K562 (cell line): ENCODE data around the gene ZNF865. TPM values are rescaled to one million over a fixed set of nuclear protein-coding genes. Genes with fewer than 3 reads are reported as not detected.

Source experiments
- ATAC-seq: fragments of 200-7000 bp; cut with Tn5 transposase; 3 replicates; pipeline ENCODE4 v1.9.1; 2020; ENCODE audit warnings: moderate library complexity
- BruUV-seq: library from RNA; stranded (reverse); fragments of 400-500 nt; replicated peaks from 2 replicates; lab custom pipeline; 2021; lab: Mats Ljungman, UMichigan
- CTCF ChIA-PET: fragments of 300-600 bp; formaldehyde crosslinking; extraction: SDS; loops from one replicate; lab custom pipeline; 2021; ENCODE audit warnings: low intra/inter-chr PET ratio; lab: Yijun Ruan, JAX
- POLR2A ChIA-PET: fragments of 300-600, 350-650 bp; sonication (Branson Sonifier 250); formaldehyde crosslinking; extraction: SDS; loops from one replicate; lab custom pipeline; 2021; ENCODE audit warnings: antibody characterized with exemption, inconsistent platforms; lab: Yijun Ruan, JAX
- DNase-seq, 4 experiments: peaks; one replicate each; pipeline versions ENCODE4 v3.0.0 to v3.0.0-alpha.2; 2011 to 2018; ENCODE audit warnings: low spot score in 3 of 4, mixed read lengths in 3 of 4; ENCODE audit errors: extremely low read depth in 1 of 4
- FAIRE-seq: peaks from 2 replicates; lab custom pipeline; 2011; peaks lifted over from hg19 to GRCh38; lab: Jason Lieb, UNC
- H2AFZ ChIP-seq: 2 replicates; pipeline ENCODE4 v1.6.0; 2011; ENCODE audit warnings: low read depth, low read length, control low read depth, inconsistent platforms
- H3K27ac ChIP-seq: fragments of 200-600 bp; 3 replicates; pipeline ENCODE4 v1.8.0; 2011; ENCODE audit warnings: low read depth, mild to moderate bottlenecking, control low read depth, inconsistent platforms, low read length, moderate library complexity, mixed read lengths; ENCODE audit errors: extremely low read depth
- H3K27me3 ChIP-seq, 2 experiments: fragments of 300-600 bp in 1 of 2; 2 replicates in 1 of 2; 3 replicates in 1 of 2; pipeline versions ENCODE4 v1.6.0 to v1.8.0; 2011; ENCODE audit warnings: inconsistent platforms in 2 of 2, low read length in 2 of 2, mild to moderate bottlenecking in 1 of 2, mixed read lengths in 1 of 2, moderate library complexity in 1 of 2; ENCODE audit not compliant: control insufficient read depth in 2 of 2, insufficient read depth in 2 of 2
- H3K36me3 ChIP-seq: fragments of 300-600 bp; 3 replicates; pipeline ENCODE4 v1.8.0; 2011; ENCODE audit warnings: mild to moderate bottlenecking, low read length, inconsistent platforms; ENCODE audit not compliant: control insufficient read depth, insufficient read depth
- H3K4me1 ChIP-seq, 2 experiments: fragments of 200-600 bp in 1 of 2; replicated peaks in 1 of 2; 2 replicates in 1 of 2; 3 replicates in 1 of 2; pipeline versions ENCODE4 v1.5.1 to v1.8.0; 2011; ENCODE audit warnings: inconsistent platforms in 2 of 2, low read length in 2 of 2, mild to moderate bottlenecking in 1 of 2, mixed read lengths in 1 of 2, moderate library complexity in 1 of 2; ENCODE audit not compliant: control insufficient read depth in 2 of 2, insufficient read depth in 2 of 2
- H3K4me2 ChIP-seq: 2 replicates; pipeline ENCODE4 v1.6.1; 2011; ENCODE audit warnings: low read length, control low read depth, inconsistent platforms, mixed read lengths; ENCODE audit not compliant: insufficient read depth
- H3K4me3 ChIP-seq: fragments of 200-600 bp; sonication (generic), shearing (Covaris generic); 2 replicates; pipeline ENCODE4 v1.5.1; 2016; ENCODE audit warnings: control low read depth, inconsistent platforms
- H3K79me2 ChIP-seq: fragments of 200-600 bp; 3 replicates; pipeline ENCODE4 v1.8.0; 2011; ENCODE audit warnings: low read length, inconsistent platforms; ENCODE audit not compliant: control insufficient read depth, insufficient read depth
- H3K9ac ChIP-seq, 2 experiments: 2 replicates each; pipeline versions ENCODE4 v1.6.0 to v1.6.1; 2011; ENCODE audit warnings: low read depth in 2 of 2, low read length in 2 of 2, control low read depth in 1 of 2, inconsistent platforms in 1 of 2, mild to moderate bottlenecking in 1 of 2, mixed read lengths in 1 of 2; ENCODE audit not compliant: insufficient read depth in 1 of 2
- H3K9me1 ChIP-seq: one replicate; pipeline ENCODE4 v1.6.0; 2011; ENCODE audit warnings: inconsistent platforms, mild to moderate bottlenecking, low read length, moderate library complexity; ENCODE audit not compliant: control insufficient read depth, insufficient read depth
- H3K9me3 ChIP-seq: replicated peaks from 2 replicates; pipeline ENCODE4 v1.5.1; 2011; ENCODE audit warnings: low read depth, low read length, inconsistent platforms; ENCODE audit not compliant: control insufficient read depth, insufficient read depth
- H4K20me1 ChIP-seq: replicated peaks from 2 replicates; pipeline ENCODE4 v1.6.1; 2011; ENCODE audit warnings: low read length, inconsistent platforms, mixed read lengths; ENCODE audit not compliant: control insufficient read depth, insufficient read depth
- ARNT ChIP-seq, 2 experiments: fragments of 450-650 bp; IDR thresholded peaks; 2 replicates each; pipeline ENCODE4 v1.6.1; 2016; ENCODE audit warnings: mild to moderate bottlenecking in 1 of 2
- ELF2 ChIP-seq: fragments of 250-450 bp; sonication (Bioruptor Pico); IDR thresholded peaks from 2 replicates; pipeline ENCODE4 v1.5.0; 2021; ENCODE audit warnings: mild to moderate bottlenecking
- FOSL1 ChIP-seq: fragments of 200-800 bp; sonication (Bioruptor generic); conservative IDR thresholded peaks from 2 replicates; pipeline ENCODE4 v1.6.1; 2016; ENCODE audit warnings: missing genetic modification characterization, missing compliant biosample characterization
- FOXP1 ChIP-seq: sonication (generic); formaldehyde crosslinking; IDR thresholded peaks from 2 replicates; pipeline ENCODE4 v1.8.0; 2022; ENCODE audit warnings: mild to moderate bottlenecking, missing genetic modification reagents
- POLR2G ChIP-seq: fragments of 200-400 bp; formaldehyde crosslinking; IDR thresholded peaks from 2 replicates; pipeline ENCODE4 v1.6.1; 2017; ENCODE audit warnings: low read depth, mild to moderate bottlenecking, antibody characterized with exemption, low read length, moderate library complexity
- RBM22 ChIP-seq: fragments of 200-400 bp; formaldehyde crosslinking; IDR thresholded peaks from 2 replicates; pipeline ENCODE4 v1.6.1; 2018; ENCODE audit warnings: low read length, low read depth; ENCODE audit not compliant: poor library complexity, severe bottlenecking
- XRCC5 ChIP-seq: fragments of 200-400 bp; formaldehyde crosslinking; IDR thresholded peaks from 2 replicates; pipeline ENCODE4 v1.6.1; 2017; ENCODE audit warnings: low read depth, mild to moderate bottlenecking, low read length
- ZSCAN32 ChIP-seq: fragments of 450-650 bp; formaldehyde crosslinking; IDR thresholded peaks from 2 replicates; pipeline ENCODE4 v1.4.0; 2020; ENCODE audit warnings: mild to moderate bottlenecking, moderate library complexity
- WGBS: fragments of 100-300 bp; shearing (Covaris generic); methylation state at CpG from one replicate; pipeline ENCODE4 v1.1.6; 2016; ENCODE audit warnings: low coverage, mixed read lengths; ENCODE audit not compliant: insufficient coverage; ENCODE audit errors: missing lambda C conversion rate; 5-methylcytosine and 5-hydroxymethylcytosine counted together
- in situ Hi-C: fragments of 300-500 bp; cut with MboI; formaldehyde crosslinking; loops from 4 replicates; pipeline ENCODE4 v1.15.0; 2018; ENCODE audit warnings: inconsistent platforms, mixed read lengths
- intact Hi-C: fragments of 100-400 bp; cut with micrococcal nuclease; formaldehyde crosslinking; loops from 2 replicates; pipeline ENCODE4 v1.14.2; 2022
- polyA plus RNA-seq, 8 experiments: library from polyadenylated mRNA; depleted of rRNA in 4 of 8; stranded (reverse) in 5 of 8; unstranded in 3 of 8; fragments of >200 nt; fragmentation: Nextera tagmentation in 2 of 8; fragmentation: Illumina TruSeq in 1 of 8; extraction: Ambion mirVana in 2 of 8; extraction: Trizol in 1 of 8; gene quantifications; 2 replicates each; pipeline versions ENCODE4 v1.2.1 to v1.2.3, GENCODE V29; 2011 to 2014; ENCODE audit warnings: inconsistent platforms in 1 of 8, missing spikeins in 1 of 8
- total RNA-seq, 7 experiments: library from RNA; depleted of rRNA in 6 of 7; stranded (reverse); fragments of >200 nt in 6 of 7; fragmentation: Illumina TruSeq in 2 of 7; extraction: Trizol in 2 of 7; gene quantifications; 2 replicates each; pipeline versions ENCODE4 v1.2.1 to v1.2.3, GENCODE V29; 2011 to 2021; ENCODE audit warnings: low replicate concordance in 1 of 7
- TF ChIP-seq, protein P1 (sequence below): sonication (generic); formaldehyde crosslinking; IDR thresholded peaks from 2 replicates; pipeline ENCODE4 v1.8.1; 2022; ENCODE audit warnings: missing genetic modification reagents
- TF ChIP-seq, protein P2 (sequence below): sonication (generic); formaldehyde crosslinking; IDR thresholded peaks from 2 replicates; pipeline ENCODE4 v1.8.0; 2022; ENCODE audit warnings: mild to moderate bottlenecking, low read depth, missing genetic modification reagents
- TF ChIP-seq, protein P3 (sequence below): sonication (generic); formaldehyde crosslinking; IDR thresholded peaks from 2 replicates; pipeline ENCODE4 v1.8.1; 2023; ENCODE audit warnings: mild to moderate bottlenecking, missing genetic modification reagents
- TF ChIP-seq, protein P4 (sequence below), 2 experiments: fragments of 450-650 bp; conservative IDR thresholded peaks; 2 replicates each; pipeline ENCODE4 v1.6.1; 2017; ENCODE audit warnings: mild to moderate bottlenecking in 2 of 2, moderate library complexity in 2 of 2

The ZNF865 gene
- total and polyA plus RNA-seq, 9 of the 15 experiments (the other 6 are each of a cell fraction or from before 2014, with no cell fraction given) = 0.40 to 18.8 (median 1.6) TPM; not detected in 2

DNA sequence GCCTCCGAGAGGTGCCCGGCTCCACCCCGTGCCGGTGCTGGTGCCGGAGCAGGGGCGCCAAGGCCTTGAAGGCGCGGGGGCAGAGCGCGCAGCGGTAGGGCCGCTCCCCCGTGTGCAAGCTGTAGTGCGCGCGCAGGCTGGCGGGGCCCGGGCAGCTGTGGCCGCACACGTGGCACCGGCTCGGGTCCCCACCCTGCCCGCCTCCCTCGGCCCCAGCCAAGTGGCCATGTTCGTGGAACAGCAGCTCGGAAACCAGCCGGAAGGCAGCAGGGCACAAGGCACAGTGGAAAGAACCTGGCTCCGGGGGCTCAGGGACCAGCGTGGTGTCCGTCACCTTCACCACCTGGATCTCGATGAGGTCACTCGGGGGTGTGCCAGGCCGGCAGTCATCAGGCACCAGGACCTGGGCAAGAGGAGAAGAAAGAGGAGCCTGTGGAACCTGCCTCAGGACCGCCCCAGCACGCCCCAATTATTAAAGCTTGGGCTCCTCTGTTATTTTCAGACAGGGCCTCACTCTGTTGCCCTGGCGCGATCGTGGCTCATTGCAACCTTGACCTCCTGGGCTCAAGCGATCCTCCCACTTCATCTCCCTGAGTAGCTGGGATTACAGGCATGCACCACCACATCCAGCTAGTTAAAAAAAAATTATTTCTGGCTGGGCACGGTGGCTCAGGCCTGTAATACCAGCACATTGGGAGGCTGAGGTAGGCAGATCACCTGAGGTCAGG is 17.0 kb downstream of the ZNF865 start:
- ATAC-seq (no peak), DNase-seq (peak in 2 of 4 experiments; percentile 5 to 9), FAIRE-seq (no peak)
- Histone ChIP-seq H3K4me2 (no peak overlapping the region), H3K9ac (no peak overlapping the region), H3K4me3 (no peak overlapping the region), H2AFZ (no peak overlapping the region), H3K9me3 (no peaks in the 10 kb centered on the region), H3K4me1 (peaks cover 9 to 11% of the 10 kb centered on the region in 2 experiments; a peak in 4 of 5 replicates), H3K27ac (no peak overlapping the region), H3K9me1 (peaks cover 3% of the 10 kb centered on the region), H4K20me1 (no peaks in the 10 kb centered on the region; the same call in 1 of the 2 replicates), H3K79me2 (peaks cover 7% of the 10 kb centered on the region; the same call in 2 of the 3 replicates), H3K36me3 (peaks cover 12% of the 10 kb centered on the region; the same call in 2 of the 3 replicates), H3K27me3 (no peaks in the 10 kb centered on the region)
- in situ Hi-C loops (loop anchor here (10.0 kb wide), 1 partner anchor 338 kb away; the partner anchor contains the start of genes BRSK1 and HSPBP1), intact Hi-C loops (no loop called here)
- no TSS peak for BruUV-seq
- TF ChIP-seq, protein P1, sequence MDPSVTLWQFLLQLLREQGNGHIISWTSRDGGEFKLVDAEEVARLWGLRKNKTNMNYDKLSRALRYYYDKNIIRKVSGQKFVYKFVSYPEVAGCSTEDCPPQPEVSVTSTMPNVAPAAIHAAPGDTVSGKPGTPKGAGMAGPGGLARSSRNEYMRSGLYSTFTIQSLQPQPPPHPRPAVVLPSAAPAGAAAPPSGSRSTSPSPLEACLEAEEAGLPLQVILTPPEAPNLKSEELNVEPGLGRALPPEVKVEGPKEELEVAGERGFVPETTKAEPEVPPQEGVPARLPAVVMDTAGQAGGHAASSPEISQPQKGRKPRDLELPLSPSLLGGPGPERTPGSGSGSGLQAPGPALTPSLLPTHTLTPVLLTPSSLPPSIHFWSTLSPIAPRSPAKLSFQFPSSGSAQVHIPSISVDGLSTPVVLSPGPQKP = no peak
- TF ChIP-seq, protein P2, sequence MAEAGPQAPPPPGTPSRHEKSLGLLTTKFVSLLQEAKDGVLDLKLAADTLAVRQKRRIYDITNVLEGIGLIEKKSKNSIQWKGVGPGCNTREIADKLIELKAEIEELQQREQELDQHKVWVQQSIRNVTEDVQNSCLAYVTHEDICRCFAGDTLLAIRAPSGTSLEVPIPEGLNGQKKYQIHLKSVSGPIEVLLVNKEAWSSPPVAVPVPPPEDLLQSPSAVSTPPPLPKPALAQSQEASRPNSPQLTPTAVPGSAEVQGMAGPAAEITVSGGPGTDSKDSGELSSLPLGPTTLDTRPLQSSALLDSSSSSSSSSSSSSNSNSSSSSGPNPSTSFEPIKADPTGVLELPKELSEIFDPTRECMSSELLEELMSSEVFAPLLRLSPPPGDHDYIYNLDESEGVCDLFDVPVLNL (CRISPR knock-in tag) = no peak
- TF ChIP-seq FOXP1 (no peak), XRCC5 (no peak), ZSCAN32 (CRISPR knock-in tag) (no peak), ARNT (IDR thresholded peaks at IDR 0.05) (no peak), ELF2 (CRISPR knock-in tag) (no peak), POLR2G (peak; percentile 4), FOSL1 (tag) (no peak), RBM22 (peak; percentile 42)
- TF ChIP-seq, protein P3, sequence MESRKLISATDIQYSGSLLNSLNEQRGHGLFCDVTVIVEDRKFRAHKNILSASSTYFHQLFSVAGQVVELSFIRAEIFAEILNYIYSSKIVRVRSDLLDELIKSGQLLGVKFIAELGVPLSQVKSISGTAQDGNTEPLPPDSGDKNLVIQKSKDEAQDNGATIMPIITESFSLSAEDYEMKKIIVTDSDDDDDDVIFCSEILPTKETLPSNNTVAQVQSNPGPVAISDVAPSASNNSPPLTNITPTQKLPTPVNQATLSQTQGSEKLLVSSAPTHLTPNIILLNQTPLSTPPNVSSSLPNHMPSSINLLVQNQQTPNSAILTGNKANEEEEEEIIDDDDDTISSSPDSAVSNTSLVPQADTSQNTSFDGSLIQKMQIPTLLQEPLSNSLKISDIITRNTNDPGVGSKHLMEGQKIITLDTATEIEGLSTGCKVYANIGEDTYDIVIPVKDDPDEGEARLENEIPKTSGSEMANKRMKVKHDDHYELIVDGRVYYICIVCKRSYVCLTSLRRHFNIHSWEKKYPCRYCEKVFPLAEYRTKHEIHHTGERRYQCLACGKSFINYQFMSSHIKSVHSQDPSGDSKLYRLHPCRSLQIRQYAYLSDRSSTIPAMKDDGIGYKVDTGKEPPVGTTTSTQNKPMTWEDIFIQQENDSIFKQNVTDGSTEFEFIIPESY (CRISPR knock-in tag) = peak; percentile 63; the same call in 1 of the 2 replicates
- TF ChIP-seq, protein P4, sequence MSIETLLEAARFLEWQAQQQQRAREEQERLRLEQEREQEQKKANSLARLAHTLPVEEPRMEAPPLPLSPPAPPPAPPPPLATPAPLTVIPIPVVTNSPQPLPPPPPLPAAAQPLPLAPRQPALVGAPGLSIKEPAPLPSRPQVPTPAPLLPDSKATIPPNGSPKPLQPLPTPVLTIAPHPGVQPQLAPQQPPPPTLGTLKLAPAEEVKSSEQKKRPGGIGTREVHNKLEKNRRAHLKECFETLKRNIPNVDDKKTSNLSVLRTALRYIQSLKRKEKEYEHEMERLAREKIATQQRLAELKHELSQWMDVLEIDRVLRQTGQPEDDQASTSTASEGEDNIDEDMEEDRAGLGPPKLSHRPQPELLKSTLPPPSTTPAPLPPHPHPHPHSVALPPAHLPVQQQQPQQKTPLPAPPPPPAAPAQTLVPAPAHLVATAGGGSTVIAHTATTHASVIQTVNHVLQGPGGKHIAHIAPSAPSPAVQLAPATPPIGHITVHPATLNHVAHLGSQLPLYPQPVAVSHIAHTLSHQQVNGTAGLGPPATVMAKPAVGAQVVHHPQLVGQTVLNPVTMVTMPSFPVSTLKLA (conservative IDR thresholded peaks at IDR 0.05) = no peak
- WGBS = 93% methylated on average over 28 of the region's 40 CpGs
- CTCF ChIA-PET = no interaction called here
- POLR2A ChIA-PET = interaction anchor here (0.6 to 2.1 kb wide), 4 partner anchors 15 to 558 kb away, joined by 3 to 10 read pairs (median 4); partner anchors contain the start of gene ZNF865
